Heart right ventricle (tissue), 16 donors: ENCODE data around the gene FCHO2. TPM values are rescaled to one million over a fixed set of nuclear protein-coding genes. Genes with fewer than 3 reads are reported as not detected.

Source experiments
- ATAC-seq, 8 donors: fragments of 200-7000 bp; cut with Tn5 transposase; one replicate each; pipeline ENCODE4 v1.9.1; 2020; ENCODE audit warnings: mild to moderate bottlenecking in 8 of 8, moderate library complexity in 8 of 8, moderate number of reproducible peaks in 1 of 8
- DNase-seq, 2 donors: peaks; one replicate each; pipeline ENCODE4 v3.0.0-alpha.2; 2020
- H3K27ac ChIP-seq, 10 donors: fragments of 200-600 bp; sonication (generic) in 2 of 10; one replicate each; pipeline versions ENCODE4 v1.5.0 to v1.8.0; 2020 to 2022; ENCODE audit warnings: mild to moderate bottlenecking in 3 of 10
- H3K27me3 ChIP-seq, 7 donors: fragments of 200-600 bp; one replicate each; pipeline ENCODE4 v1.8.0; 2021 to 2022; ENCODE audit warnings: mild to moderate bottlenecking in 2 of 7
- H3K36me3 ChIP-seq, 9 donors: fragments of 200-600 bp; sonication (generic) in 1 of 9; one replicate each; pipeline versions ENCODE4 v1.5.0 to v1.8.0; 2020 to 2022; ENCODE audit warnings: mild to moderate bottlenecking in 2 of 9
- H3K4me1 ChIP-seq, 9 donors: fragments of 200-600 bp; sonication (generic) in 1 of 9; one replicate each; pipeline versions ENCODE4 v1.5.0 to v1.8.0; 2020 to 2022; ENCODE audit warnings: mild to moderate bottlenecking in 4 of 9
- H3K4me3 ChIP-seq, 10 donors: fragments of 200-600 bp; sonication (generic) in 2 of 10; one replicate each; pipeline versions ENCODE4 v1.5.0 to v1.8.0; 2020 to 2022; ENCODE audit warnings: mild to moderate bottlenecking in 7 of 10, moderate library complexity in 2 of 10
- H3K9me3 ChIP-seq, 11 donors: fragments of 200-600 bp in 10 of 11; sonication (generic) in 2 of 11; one replicate each; pipeline versions ENCODE4 v1.5.0 to v1.8.0; 2013 to 2022; ENCODE audit warnings: mild to moderate bottlenecking in 2 of 11, control low read depth in 1 of 11, moderate library complexity in 1 of 11
- WGBS, 2 donors: extraction: QIAGEN DNeasy Blood & Tissue Kit; methylation state at CpG; one replicate each; pipeline ENCODE4 v1.1.7; 2013; ENCODE audit warnings: inconsistent platforms in 1 of 2; 5-methylcytosine and 5-hydroxymethylcytosine counted together
- intact Hi-C, 10 donors: fragments of 100-400 bp; cut with DNase I; formaldehyde crosslinking; loops; one replicate each; pipeline versions ENCODE4 v1.11.1 to v1.14.2; 2022
- polyA plus RNA-seq, 2 donors: library from polyadenylated mRNA; stranded (reverse); fragments of 200-250 nt; gene quantifications; one replicate each; pipeline ENCODE4 v1.2.3, GENCODE V29; 2013
- total RNA-seq, 10 donors: library from RNA; stranded (reverse); fragmentation: NEBNext Ultra II Directional in 3 of 10; extraction: Animal tissue kit (Norgen Biotek cat#: 25700) in 3 of 10; gene quantifications; one replicate each; pipeline versions ENCODE4 v1.2.1 to v1.2.4, GENCODE V29; 2021 to 2023
- TF ChIP-seq, protein P1 (sequence below), 9 donors: fragments of 200-600 bp; sonication (generic) in 2 of 9; IDR thresholded peaks; one replicate each; pipeline versions ENCODE4 v1.5.0 to v1.8.0; 2021 to 2022; ENCODE audit warnings: antibody characterized with exemption in 9 of 9, mild to moderate bottlenecking in 5 of 9, moderate library complexity in 1 of 9
- donor health status: Arrhythmogenic right ventricular cardiomyopathy.
- donor health status: ischemic (EF 13 %, LVEDD 7.1; RV severe dilation, severe dysfunction).
- donor health status: healthy with polysubstance abuse.
- donor health status: DM: no; HTN: yes; CAD: no.
- donor health status: DM: no; HTN: no; CAD: no.
- donor health status: ischemic (EF 25% LVEDD 6.9; RV normal size, moderate dysfunction).
- donor health status: ischemic (EF 25% LVEDD 5.7; RV mildly dilated, moderate dysfunction).
- donor health status: healthy.
- donor health status: DM: yes; HTN: yes; CAD: no.
- donor health status: Ischemic cardiomyopathy.
- donor health status: ischemic (EF 35%, LVEDD 5.7; RV mildly dilated, moderate dysfunction).
- donor health status: nonischemic (EF 11% LVEDD 7.7; RV severe dilation, severe dysfunction).
- donor health status: DM: yes; HTN: yes; CAD: no.
- donor health status: PGD.
- donor health status: ischemic (EF 29% LVEDD 5.4; RV normal size, mild dysfunction).
- donor health status: nonischemic (EF 23%, LVEDD 6.1; RV moderate dilation, normal function).

The FCHO2 gene
- total and polyA plus RNA-seq, 12 donors, result 4.1 to 26.6 (median 20.2) TPM

GRCh38 chr5:73112359-73112758, 156.5 kb downstream of the FCHO2 start:
- no peaks in the 10 kb centered on the region for H3K4me1 ChIP-seq
- H3K27me3 ChIP-seq, result peaks cover 0 to 19% (median 5%) of the 10 kb centered on the region in 7 donors
- WGBS, 2 donors, result 70 to 77% methylated on average over 1 of the region's 1 CpG
- H3K9me3 ChIP-seq, result peaks cover 0 to 14% (median 4%) of the 10 kb centered on the region in 11 donors
- H3K4me3 ChIP-seq, result no peak overlapping the region
- peaks cover 0 to 3% (median 0%) of the 10 kb centered on the region in 9 donors for H3K36me3 ChIP-seq
- DNase-seq (no peak), ATAC-seq (no peak)
- no peak overlapping the region for H3K27ac ChIP-seq
- intact Hi-C loops, result no loop called here
- TF ChIP-seq, protein P1, sequence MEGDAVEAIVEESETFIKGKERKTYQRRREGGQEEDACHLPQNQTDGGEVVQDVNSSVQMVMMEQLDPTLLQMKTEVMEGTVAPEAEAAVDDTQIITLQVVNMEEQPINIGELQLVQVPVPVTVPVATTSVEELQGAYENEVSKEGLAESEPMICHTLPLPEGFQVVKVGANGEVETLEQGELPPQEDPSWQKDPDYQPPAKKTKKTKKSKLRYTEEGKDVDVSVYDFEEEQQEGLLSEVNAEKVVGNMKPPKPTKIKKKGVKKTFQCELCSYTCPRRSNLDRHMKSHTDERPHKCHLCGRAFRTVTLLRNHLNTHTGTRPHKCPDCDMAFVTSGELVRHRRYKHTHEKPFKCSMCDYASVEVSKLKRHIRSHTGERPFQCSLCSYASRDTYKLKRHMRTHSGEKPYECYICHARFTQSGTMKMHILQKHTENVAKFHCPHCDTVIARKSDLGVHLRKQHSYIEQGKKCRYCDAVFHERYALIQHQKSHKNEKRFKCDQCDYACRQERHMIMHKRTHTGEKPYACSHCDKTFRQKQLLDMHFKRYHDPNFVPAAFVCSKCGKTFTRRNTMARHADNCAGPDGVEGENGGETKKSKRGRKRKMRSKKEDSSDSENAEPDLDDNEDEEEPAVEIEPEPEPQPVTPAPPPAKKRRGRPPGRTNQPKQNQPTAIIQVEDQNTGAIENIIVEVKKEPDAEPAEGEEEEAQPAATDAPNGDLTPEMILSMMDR (IDR thresholded peaks at IDR 0.05), result no peak

- Histone ChIP-seq H3K4me3 (no peak overlapping the region), H3K27ac (no peak overlapping the region), H3K4me1 (no peaks in the 10 kb centered on the region), H3K27me3 (peaks cover 0 to 26% (median 10%) of the 10 kb centered on the region in 7 donors), H3K9me3 (peaks cover 0 to 10% (median 0%) of the 10 kb centered on the region in 11 donors), H3K36me3 (no peaks in the 10 kb centered on the region)
- ATAC-seq (no peak), DNase-seq (no peak)
- WGBS, 2 donors, result 73 to 75% methylated on average over 3 of the region's 3 CpGs
- intact Hi-C loops, result no loop called here
- TF ChIP-seq, protein P1 (IDR thresholded peaks at IDR 0.05), result no peak
Observed at GRCh38 chr5:73114044-73114688, 158.3 kb downstream of the FCHO2 start.

DNA sequence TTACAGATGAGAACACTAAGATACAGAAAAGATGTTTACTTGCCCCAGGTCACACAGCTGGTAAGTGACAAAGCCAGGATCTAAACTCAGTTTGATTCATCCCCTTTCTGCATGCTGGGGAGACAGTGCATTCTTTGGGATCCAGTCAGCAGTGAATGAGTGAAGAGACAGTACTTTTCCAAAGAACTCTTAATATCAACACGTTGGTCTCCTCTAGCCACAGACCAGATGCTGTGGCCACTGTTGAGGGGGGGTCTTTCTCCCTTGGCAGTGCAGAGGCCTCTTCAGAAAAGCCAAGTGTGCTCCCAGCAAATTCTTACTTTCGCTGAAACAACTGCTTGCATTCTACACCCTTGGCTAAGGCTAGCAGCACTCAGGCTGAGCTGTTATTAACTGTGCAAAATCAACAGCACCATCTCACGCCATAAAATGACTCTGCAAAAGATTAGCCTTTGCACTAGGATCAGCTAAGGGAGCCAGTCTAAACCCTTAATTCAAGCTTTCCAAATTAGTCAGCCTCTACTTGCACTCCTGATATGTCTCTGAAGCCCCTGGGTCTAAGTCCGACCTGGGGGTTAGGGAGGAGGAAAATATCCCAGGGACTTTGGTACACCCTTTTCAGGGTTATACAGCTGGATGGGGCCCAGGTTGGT, 159.7 kb downstream of the FCHO2 start:
- intact Hi-C loops, result no loop called here
- no peak overlapping the region for H3K4me3 ChIP-seq
- peaks cover 0 to 40% (median 22%) of the 10 kb centered on the region in 7 donors for H3K27me3 ChIP-seq
- TF ChIP-seq, protein P1 (IDR thresholded peaks at IDR 0.05), result no peak
- ATAC-seq (no peak), DNase-seq (no peak)
- no peaks in the 10 kb centered on the region for H3K36me3 ChIP-seq
- WGBS, 2 donors, result 61 to 64% methylated on average over 4 of the region's 4 CpGs
- no peak overlapping the region for H3K27ac ChIP-seq
- peaks cover 0 to 10% (median 0%) of the 10 kb centered on the region in 11 donors for H3K9me3 ChIP-seq
- H3K4me1 ChIP-seq, result peaks cover 0 to 9% (median 6%) of the 10 kb centered on the region in 9 donors

DNA sequence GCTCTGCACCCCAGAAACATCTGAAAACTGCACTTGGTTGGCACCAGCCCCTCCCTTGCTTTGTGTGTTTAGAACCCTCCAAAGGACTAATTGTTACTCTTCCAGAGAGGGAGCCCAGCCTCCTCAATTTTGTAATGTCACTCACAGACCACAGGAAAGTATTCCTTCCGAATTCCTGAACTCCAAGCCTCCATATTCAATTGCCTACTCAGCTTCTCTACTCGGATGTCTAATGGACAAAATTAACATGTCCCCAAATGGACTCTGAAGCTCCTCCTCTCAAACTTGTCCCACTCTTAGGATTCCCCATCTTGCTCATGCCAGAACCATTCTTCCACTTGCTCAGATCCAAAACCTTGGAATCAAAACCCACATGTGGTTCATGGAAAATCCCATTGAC, 160.7 kb downstream of the FCHO2 start:
- no peak overlapping the region for H3K27ac ChIP-seq
- H3K36me3 ChIP-seq, result no peaks in the 10 kb centered on the region
- TF ChIP-seq, protein P1 (IDR thresholded peaks at IDR 0.05), result no peak
- intact Hi-C loops, result no loop called here
- H3K4me1 ChIP-seq, result peaks cover 0 to 15% (median 6%) of the 10 kb centered on the region in 9 donors
- DNase-seq (no peak), ATAC-seq (no peak)
- no peak overlapping the region for H3K4me3 ChIP-seq
- 65 to 82% methylated on average over 2 of the region's 2 CpGs for WGBS, 2 donors
- peaks cover 0 to 50% (median 31%) of the 10 kb centered on the region in 7 donors for H3K27me3 ChIP-seq
- peaks cover 0 to 10% (median 0%) of the 10 kb centered on the region in 11 donors for H3K9me3 ChIP-seq
